Erythroblast (primary cell): ENCODE results near the gene ENTPD2.

ENCODE experiments used
- DNase-seq, 2 experiments: peaks; one replicate each; lab custom pipeline; 2025; lab: John Stamatoyannopoulos, UW
- GATA1 ChIP-seq: IDR thresholded peaks from 2 replicates; pipeline ENCODE4 v1.6.1; 2011; ENCODE audit warnings: low read depth, mild to moderate bottlenecking, control low read depth, low read length, moderate library complexity
- POLR2A ChIP-seq: IDR thresholded peaks from 2 replicates; pipeline ENCODE4 v1.6.1; 2011; ENCODE audit warnings: mild to moderate bottlenecking, low read length

Gene ENTPD2

GRCh38 chr9:137085920-137086530, 32.2 kb upstream of the ENTPD2 start:
- DNase-seq = peak; percentile 70 to 72
- TF ChIP-seq POLR2A = no peak
- no peak for TF ChIP-seq GATA1

- DNase-seq = no peak
- TF ChIP-seq GATA1 (no peak), POLR2A (no peak)
Observed at GRCh38 chr9:137084526-137084925, 30.7 kb upstream of the ENTPD2 start.

GRCh38 chr9:137083394-137084004, 29.6 kb upstream of the ENTPD2 start:
- peak in 1 of 2 experiments; percentile 62 for DNase-seq
- no peak for TF ChIP-seq GATA1

GRCh38 chr9:137082925-137083290, 29.0 kb upstream of the ENTPD2 start:
- DNase-seq = no peak
- TF ChIP-seq POLR2A (no peak), GATA1 (no peak)

- TF ChIP-seq GATA1 = no peak
- no peak for DNase-seq
Observed at GRCh38 chr9:137082222-137082924, 28.5 kb upstream of the ENTPD2 start.

- DNase-seq = no peak
- TF ChIP-seq POLR2A = no peak
- no peak for TF ChIP-seq GATA1
Observed at GRCh38 chr9:137080260-137081122, 26.6 kb upstream of the ENTPD2 start.

GRCh38 chr9:137079401-137079787, 25.5 kb upstream of the ENTPD2 start:
- TF ChIP-seq GATA1 (no peak), POLR2A (no peak)
- DNase-seq = no peak

- DNase-seq = no peak
- no peak for TF ChIP-seq POLR2A
- no peak for TF ChIP-seq GATA1
Observed at GRCh38 chr9:137078701-137079400, 25.0 kb upstream of the ENTPD2 start.

GRCh38 chr9:137077758-137078693, 24.2 kb upstream of the ENTPD2 start:
- TF ChIP-seq GATA1 (no peak), POLR2A (no peak)
- no peak for DNase-seq

GRCh38 chr9:137077010-137077747, 23.3 kb upstream of the ENTPD2 start, which contains the start of gene UAP1L1:
Gene UAP1L1 (plus strand): TSS chr9:137077517. CDS start chr9:137077533, 16 bp downstream.
- peak; percentile 62 to 74 for DNase-seq
- TF ChIP-seq GATA1 (no peak), POLR2A (no peak)

GRCh38 chr9:137076636-137077009, 22.8 kb upstream of the ENTPD2 start:
- no peak for DNase-seq
- TF ChIP-seq GATA1 = no peak
- TF ChIP-seq POLR2A = no peak

- TF ChIP-seq GATA1 (no peak), POLR2A (no peak)
Observed at GRCh38 chr9:137075275-137075775, 21.5 kb upstream of the ENTPD2 start.

More at GRCh38 chr9:137075275-137075775, 21.5 kb upstream of the ENTPD2 start:
- DNase-seq = no peak
